Measurements from ENCODE around the gene TCEA3. TPM values are rescaled to one million over a fixed set of nuclear protein-coding genes. Genes with fewer than 3 reads are reported as not detected.
"Not testable (repeated sequence)": the region's sequence is repeated elsewhere in the genome, so short reads cannot be mapped to it uniquely, and the experiment has no call there.

Gene TCEA3
- total and polyA plus RNA-seq, 3 donors from 2014 or later: 10.8 to 14.7 (median 12.6) TPM

DNA sequence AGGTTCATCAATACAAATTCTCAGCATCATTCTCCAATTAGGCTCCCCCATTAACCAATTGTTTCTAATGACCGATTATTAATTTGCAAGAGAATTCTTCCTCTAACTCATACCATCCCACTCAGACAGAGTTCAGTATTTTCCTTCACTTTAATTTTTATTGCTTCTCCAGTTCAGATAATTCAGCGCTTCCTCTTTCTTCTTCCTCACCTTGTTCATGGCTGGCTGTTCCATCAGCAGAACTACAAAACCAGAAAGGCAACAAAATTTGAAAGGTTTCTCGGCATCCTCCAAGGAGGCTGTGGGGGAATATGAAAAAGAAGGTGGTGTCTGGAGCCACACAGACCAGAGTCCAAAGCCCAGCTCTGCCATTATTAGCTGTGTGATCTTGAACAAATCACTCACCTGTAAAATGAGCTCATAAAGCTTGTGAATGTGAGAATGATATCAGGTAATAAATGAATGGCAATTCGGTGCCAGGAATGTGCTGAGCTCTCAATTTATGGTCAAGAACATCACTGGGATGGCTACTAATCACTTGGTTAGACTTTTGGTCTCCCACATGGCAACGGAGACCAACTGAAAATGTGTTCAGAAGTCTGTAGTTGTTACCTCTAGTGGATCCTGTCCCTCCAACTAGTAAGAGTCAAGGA is 43.2 kb downstream of the TCEA3 start:
- no peak overlapping the region for H3K27ac ChIP-seq
- WGBS, 2 donors: 86 to 91% methylated on average over 5 of the region's 5 CpGs
- no peaks in the 10 kb centered on the region for H3K9me3 ChIP-seq
- H3K36me3 ChIP-seq (ENCODE audit: low read depth, missing control alignments): no peaks in the 10 kb centered on the region
- TF ChIP-seq, protein P1, sequence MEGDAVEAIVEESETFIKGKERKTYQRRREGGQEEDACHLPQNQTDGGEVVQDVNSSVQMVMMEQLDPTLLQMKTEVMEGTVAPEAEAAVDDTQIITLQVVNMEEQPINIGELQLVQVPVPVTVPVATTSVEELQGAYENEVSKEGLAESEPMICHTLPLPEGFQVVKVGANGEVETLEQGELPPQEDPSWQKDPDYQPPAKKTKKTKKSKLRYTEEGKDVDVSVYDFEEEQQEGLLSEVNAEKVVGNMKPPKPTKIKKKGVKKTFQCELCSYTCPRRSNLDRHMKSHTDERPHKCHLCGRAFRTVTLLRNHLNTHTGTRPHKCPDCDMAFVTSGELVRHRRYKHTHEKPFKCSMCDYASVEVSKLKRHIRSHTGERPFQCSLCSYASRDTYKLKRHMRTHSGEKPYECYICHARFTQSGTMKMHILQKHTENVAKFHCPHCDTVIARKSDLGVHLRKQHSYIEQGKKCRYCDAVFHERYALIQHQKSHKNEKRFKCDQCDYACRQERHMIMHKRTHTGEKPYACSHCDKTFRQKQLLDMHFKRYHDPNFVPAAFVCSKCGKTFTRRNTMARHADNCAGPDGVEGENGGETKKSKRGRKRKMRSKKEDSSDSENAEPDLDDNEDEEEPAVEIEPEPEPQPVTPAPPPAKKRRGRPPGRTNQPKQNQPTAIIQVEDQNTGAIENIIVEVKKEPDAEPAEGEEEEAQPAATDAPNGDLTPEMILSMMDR (IDR thresholded peaks at IDR 0.05): no peak
- TF ChIP-seq POLR2A (IDR thresholded peaks at IDR 0.05): no peak
- H3K27me3 ChIP-seq: no peaks in the 10 kb centered on the region
- intact Hi-C loops (cut with DNase I; ENCODE audit: low total_unique reads): no loop called here
- peaks cover 20% of the 10 kb centered on the region for H3K4me1 ChIP-seq
- no peak overlapping the region for H3K4me3 ChIP-seq
- no peak for DNase-seq

DNA sequence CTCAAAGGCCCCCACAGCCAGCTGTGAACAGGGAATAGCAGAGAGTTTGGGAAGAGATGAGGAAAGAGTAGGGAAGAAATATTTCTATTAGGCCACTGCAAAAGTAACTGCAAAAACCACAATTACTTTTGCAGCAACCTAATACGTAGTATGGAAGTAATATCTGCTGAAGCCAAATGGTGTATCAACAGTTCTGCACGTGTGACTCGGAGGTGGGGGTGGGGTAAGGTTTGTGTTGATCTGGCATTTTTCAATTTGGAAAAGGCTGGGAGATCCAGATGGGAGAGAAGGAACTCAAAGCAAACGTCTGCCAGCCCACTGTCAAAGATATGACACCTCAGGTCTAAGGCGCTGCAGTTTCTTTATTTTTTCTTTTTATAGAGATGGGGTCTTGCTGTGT is 43.8 kb downstream of the TCEA3 start:
- no peak for DNase-seq
- 48 to 51% methylated on average over 5 of the region's 5 CpGs for WGBS, 2 donors
- no peaks in the 10 kb centered on the region for H3K9me3 ChIP-seq
- no peaks in the 10 kb centered on the region for H3K36me3 ChIP-seq (ENCODE audit: low read depth, missing control alignments)
- TF ChIP-seq POLR2A (IDR thresholded peaks at IDR 0.05): no peak
- TF ChIP-seq, protein P1 (IDR thresholded peaks at IDR 0.05): no peak
- H3K27ac ChIP-seq: no peak overlapping the region
- peaks cover 20% of the 10 kb centered on the region for H3K4me1 ChIP-seq
- H3K4me3 ChIP-seq: no peak overlapping the region
- intact Hi-C loops (cut with DNase I; ENCODE audit: low total_unique reads): no loop called here
- H3K27me3 ChIP-seq: no peaks in the 10 kb centered on the region

DNA sequence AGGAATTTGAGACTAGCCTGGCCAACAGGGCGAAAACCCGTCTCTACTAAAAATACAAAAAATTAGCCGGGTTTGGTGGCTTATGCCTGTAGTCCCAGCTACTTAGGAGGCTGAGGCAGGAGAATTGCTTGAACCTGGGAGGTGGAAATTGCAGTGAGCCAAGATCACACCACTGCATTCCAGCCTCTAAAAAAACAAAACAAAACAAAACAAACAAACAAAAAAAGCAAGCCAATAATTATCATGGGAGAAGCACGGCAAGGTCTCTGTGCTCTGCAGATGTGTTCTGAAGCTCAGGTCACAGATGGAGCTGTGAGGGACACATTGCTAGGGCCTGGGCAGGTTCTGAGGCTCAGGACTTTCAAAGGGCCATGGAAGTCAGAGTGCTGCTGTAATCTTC is 44.3 kb downstream of the TCEA3 start:
- H3K27me3 ChIP-seq; H3K9me3 ChIP-seq; H3K27ac ChIP-seq; DNase-seq; H3K4me3 ChIP-seq; intact Hi-C loops (cut with DNase I; ENCODE audit: low total_unique reads); H3K36me3 ChIP-seq (ENCODE audit: low read depth, missing control alignments): not testable (repeated sequence)
- H3K4me1 ChIP-seq: peaks cover 20% of the 10 kb centered on the region
- 32 to 43% methylated on average over 4 of the region's 4 CpGs for WGBS, 2 donors

DNA sequence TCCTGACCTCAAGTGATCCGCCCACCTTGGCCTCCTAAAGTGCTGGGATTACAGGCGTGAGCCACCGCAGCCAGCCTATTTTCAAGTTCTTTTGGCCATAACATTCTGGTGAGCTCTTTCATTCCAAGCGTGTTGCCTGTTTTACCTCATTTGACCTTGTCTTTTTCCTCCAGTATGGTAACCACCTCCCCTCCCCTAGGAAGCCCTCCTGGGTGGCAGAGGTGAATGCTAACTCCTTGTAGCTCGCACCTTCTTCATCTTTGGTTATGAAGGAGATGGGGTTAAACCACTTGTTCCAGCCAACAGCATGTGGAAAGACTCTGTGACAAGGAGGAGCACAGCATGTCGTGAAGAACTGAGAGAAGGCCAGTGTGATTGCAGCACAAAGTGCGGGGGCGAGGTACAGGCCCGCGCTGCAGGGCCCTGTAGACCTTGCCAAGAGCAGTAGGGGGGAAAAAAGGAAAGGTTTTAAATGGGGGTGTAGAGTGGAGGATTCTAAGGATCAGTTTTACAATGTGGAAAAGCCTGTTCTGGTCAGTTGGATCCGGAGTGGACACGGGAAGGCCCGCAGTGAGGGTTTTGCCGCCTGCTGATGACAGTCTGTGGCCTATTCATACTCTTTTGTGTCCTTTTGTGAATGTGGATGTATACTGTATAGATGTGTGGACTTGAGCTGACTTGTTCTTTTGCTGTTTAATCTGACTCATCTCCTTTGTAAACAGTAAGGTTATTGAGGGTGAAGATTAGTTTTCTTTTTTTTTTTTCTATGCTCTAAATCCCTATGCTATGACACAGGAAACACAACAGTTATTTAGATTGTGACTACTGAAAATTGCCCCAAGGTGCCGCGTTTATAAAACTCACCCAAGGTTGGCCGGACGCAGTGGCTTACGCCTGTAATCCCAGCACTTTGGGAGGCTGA is 47.4 kb downstream of the TCEA3 start:
- no peaks in the 10 kb centered on the region for H3K36me3 ChIP-seq (ENCODE audit: low read depth, missing control alignments)
- intact Hi-C loops (cut with DNase I; ENCODE audit: low total_unique reads): no loop called here
- TF ChIP-seq, protein P1 (IDR thresholded peaks at IDR 0.05): no peak
- TF ChIP-seq POLR2A (IDR thresholded peaks at IDR 0.05): no peak
- no peaks in the 10 kb centered on the region for H3K27me3 ChIP-seq
- peaks cover 23% of the 10 kb centered on the region for H3K4me1 ChIP-seq
- H3K27ac ChIP-seq: peak overlapping the region; percentile 34 to 74
- peak; percentile 50 for DNase-seq
- no peak overlapping the region for H3K4me3 ChIP-seq
- WGBS, 2 donors: 51 to 52% methylated on average over 19 of the region's 19 CpGs
- no peaks in the 10 kb centered on the region for H3K9me3 ChIP-seq

DNA sequence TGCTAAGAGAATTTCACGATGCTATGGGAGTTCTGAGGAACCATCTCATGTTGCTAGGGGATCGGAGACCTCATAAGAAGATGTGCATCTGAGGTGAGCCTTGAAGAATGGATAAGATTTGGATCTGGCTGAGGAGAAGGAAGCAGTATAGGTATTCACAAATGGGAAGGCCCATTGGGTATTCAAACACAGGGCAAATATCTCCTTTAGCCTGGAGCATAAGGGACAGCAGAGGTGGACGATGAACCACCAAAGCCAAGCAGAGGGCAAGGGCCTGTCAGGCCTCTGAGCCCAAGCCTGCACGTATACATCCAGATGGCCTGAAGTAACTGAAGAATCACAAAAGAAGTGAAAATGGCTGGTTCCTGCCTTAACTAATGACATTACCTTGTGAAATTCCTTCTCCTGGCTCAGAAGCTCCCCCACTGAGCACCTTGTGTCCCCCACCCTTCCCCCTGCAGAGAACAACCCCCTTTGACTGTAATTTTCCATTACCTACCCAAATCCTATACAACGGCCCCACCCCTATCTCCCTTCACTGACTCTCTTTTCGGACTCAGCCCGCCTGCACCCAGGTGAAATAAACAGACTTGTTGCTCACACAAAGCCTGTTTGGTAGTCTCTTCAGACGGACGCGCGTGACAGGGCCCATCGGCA is 50.3 kb downstream of the TCEA3 start:
- H3K27ac ChIP-seq; DNase-seq; H3K27me3 ChIP-seq; intact Hi-C loops (cut with DNase I; ENCODE audit: low total_unique reads); H3K36me3 ChIP-seq (ENCODE audit: low read depth, missing control alignments); H3K9me3 ChIP-seq; H3K4me3 ChIP-seq: not testable (repeated sequence)
- peaks cover 43% of the 10 kb centered on the region for H3K4me1 ChIP-seq
- 89 to 90% methylated on average over 12 of the region's 12 CpGs for WGBS, 2 donors

Data from testis (tissue), 3 donors.